H9 (cell line): ENCODE results near the gene PDGFRB. TPM values are rescaled to one million over a fixed set of nuclear protein-coding genes. Genes with fewer than 3 reads are reported as not detected.
A peak's percentile ranks its signal among the peaks of the same experiment; 100 is the strongest.

Source experiments
- DNase-seq: peaks from one replicate; pipeline ENCODE4 v3.0.0-alpha.2; 2017
- H2AFZ ChIP-seq: one replicate; pipeline ENCODE4 v1.6.1; 2013; ENCODE audit warnings: mild to moderate bottlenecking, low read length, control low read depth, moderate library complexity
- H2AK5ac ChIP-seq: 2 replicates; pipeline ENCODE4 v1.6.1; 2013; ENCODE audit warnings: low read length, control low read depth, mixed read lengths; ENCODE audit not compliant: insufficient read length
- H2BK120ac ChIP-seq: one replicate; pipeline ENCODE4 v1.6.1; 2013; ENCODE audit warnings: low read depth, mild to moderate bottlenecking, low read length, control low read depth, inconsistent platforms; ENCODE audit not compliant: poor library complexity, severe bottlenecking
- H2BK12ac ChIP-seq: 2 replicates; pipeline ENCODE4 v1.6.1; 2013; ENCODE audit warnings: low read length, control low read depth, mixed read lengths, low read depth; ENCODE audit not compliant: insufficient read length
- H2BK15ac ChIP-seq: 2 replicates; pipeline ENCODE4 v1.6.1; 2013; ENCODE audit warnings: low read depth, low read length, control low read depth
- H2BK20ac ChIP-seq: one replicate; pipeline ENCODE4 v1.6.1; 2013; ENCODE audit warnings: low read depth, mild to moderate bottlenecking, low read length, control low read depth, inconsistent platforms; ENCODE audit not compliant: poor library complexity, severe bottlenecking
- H2BK5ac ChIP-seq: 2 replicates; pipeline ENCODE4 v1.6.1; 2013; ENCODE audit warnings: low read length, control low read depth, mixed read lengths; ENCODE audit not compliant: insufficient read length
- H3K14ac ChIP-seq: 2 replicates; pipeline ENCODE4 v1.6.1; 2013; ENCODE audit warnings: low read length, control low read depth; ENCODE audit not compliant: insufficient read depth
- H3K18ac ChIP-seq: 2 replicates; pipeline ENCODE4 v1.6.1; 2013; ENCODE audit warnings: low read depth, mild to moderate bottlenecking, mixed read lengths, low read length, control low read depth; ENCODE audit not compliant: insufficient read length
- H3K23ac ChIP-seq: 2 replicates; pipeline ENCODE4 v1.6.1; 2013; ENCODE audit warnings: low read length, control low read depth, mixed read lengths, low read depth; ENCODE audit not compliant: insufficient read length
- H3K23me2 ChIP-seq: 2 replicates; pipeline ENCODE4 v1.6.1; 2013; ENCODE audit warnings: low read depth, mild to moderate bottlenecking, mixed read lengths, low read length, control low read depth; ENCODE audit not compliant: insufficient read length, poor library complexity, severe bottlenecking
- H3K27ac ChIP-seq: 2 replicates; pipeline ENCODE4 v1.5.1; 2013; ENCODE audit warnings: low read length, control low read depth, mixed read lengths, low read depth; ENCODE audit not compliant: insufficient read length
- H3K27me3 ChIP-seq: 2 replicates; pipeline ENCODE4 v1.6.1; 2013; ENCODE audit warnings: low read length, control low read depth, inconsistent platforms; ENCODE audit not compliant: insufficient read depth
- H3K4ac ChIP-seq: 2 replicates; pipeline ENCODE4 v1.6.1; 2013; ENCODE audit warnings: low read depth, mild to moderate bottlenecking, control low read depth, inconsistent platforms, low read length, moderate library complexity
- H3K4me1 ChIP-seq: 2 replicates; pipeline ENCODE4 v1.6.1; 2013; ENCODE audit warnings: low read length, control low read depth, inconsistent platforms; ENCODE audit not compliant: insufficient read depth
- H3K4me2 ChIP-seq: 2 replicates; pipeline ENCODE4 v1.6.1; 2013; ENCODE audit warnings: low read length, control low read depth, mixed read lengths; ENCODE audit not compliant: insufficient read length, insufficient read depth
- H3K56ac ChIP-seq: 2 replicates; pipeline ENCODE4 v1.6.1; 2013; ENCODE audit warnings: low read depth, mild to moderate bottlenecking, mixed read lengths, low read length, control low read depth; ENCODE audit not compliant: insufficient read length
- H3K79me1 ChIP-seq: 2 replicates; pipeline ENCODE4 v1.6.1; 2013; ENCODE audit warnings: low read depth, mild to moderate bottlenecking, moderate library complexity, low read length, control low read depth, inconsistent platforms; ENCODE audit not compliant: insufficient read depth, poor library complexity, severe bottlenecking
- H3K79me2 ChIP-seq: 2 replicates; pipeline ENCODE4 v1.6.1; 2013; ENCODE audit warnings: low read length, control low read depth, inconsistent platforms; ENCODE audit not compliant: insufficient read depth
- H3K9ac ChIP-seq: 2 replicates; pipeline ENCODE4 v1.6.1; 2013; ENCODE audit warnings: low read length, control low read depth, mixed read lengths; ENCODE audit not compliant: insufficient read length; ENCODE audit errors: extremely low read depth
- H3K9me3 ChIP-seq: one replicate; pipeline ENCODE4 v1.6.1; 2013; ENCODE audit warnings: low read depth, low read length, inconsistent platforms; ENCODE audit not compliant: control insufficient read depth
- H3T11ph ChIP-seq: one replicate; pipeline ENCODE4 v1.6.1; 2013; ENCODE audit warnings: mild to moderate bottlenecking, low read length, control low read depth, inconsistent platforms
- H4K20me1 ChIP-seq: one replicate; pipeline ENCODE4 v1.6.1; 2013; ENCODE audit not compliant: control insufficient read depth, insufficient read length, insufficient read depth
- H4K5ac ChIP-seq: 2 replicates; pipeline ENCODE4 v1.6.1; 2013; ENCODE audit warnings: low read depth, mild to moderate bottlenecking, mixed read lengths, low read length, control low read depth; ENCODE audit not compliant: insufficient read length
- H4K8ac ChIP-seq: replicated peaks from 2 replicates; pipeline ENCODE4 v1.6.1; 2013; ENCODE audit warnings: low read length, control low read depth, mixed read lengths, low read depth; ENCODE audit not compliant: insufficient read length
- H4K91ac ChIP-seq: 2 replicates; pipeline ENCODE4 v1.6.1; 2013; ENCODE audit warnings: low read depth, mild to moderate bottlenecking, moderate library complexity, mixed read lengths, low read length, control low read depth; ENCODE audit not compliant: insufficient read length
- H3K27ac Mint-ChIP-seq, 3 experiments: 2 replicates in 2 of 3; 3 replicates in 1 of 3; pipeline ENCODE4 v1.8.0; 2020 to 2021; ENCODE audit warnings: mixed read lengths in 3 of 3, mild to moderate bottlenecking in 1 of 3, moderate library complexity in 1 of 3
- H3K27me3 Mint-ChIP-seq: 2 replicates; pipeline ENCODE4 v1.8.0; 2021; ENCODE audit warnings: low read depth, mild to moderate bottlenecking, moderate library complexity, mixed read lengths
- H3K36me3 Mint-ChIP-seq, 3 experiments: 2 replicates in 2 of 3; 3 replicates in 1 of 3; pipeline ENCODE4 v1.8.0; 2020 to 2021; ENCODE audit warnings: low read depth in 3 of 3, mixed read lengths in 3 of 3; ENCODE audit not compliant: insufficient read depth in 1 of 3
- H3K4me1 Mint-ChIP-seq, 2 experiments: 2 replicates each; pipeline ENCODE4 v1.8.0; 2020; ENCODE audit warnings: mixed read lengths in 2 of 2
- H3K4me3 Mint-ChIP-seq, 2 experiments: 2 replicates in 1 of 2; 3 replicates in 1 of 2; pipeline ENCODE4 v1.8.0; 2020 to 2021; ENCODE audit warnings: mild to moderate bottlenecking in 2 of 2, mixed read lengths in 2 of 2, moderate library complexity in 1 of 2
- H3K9me3 Mint-ChIP-seq, 2 experiments: 2 replicates in 1 of 2; 3 replicates in 1 of 2; pipeline ENCODE4 v1.8.0; 2020; ENCODE audit warnings: mild to moderate bottlenecking in 2 of 2, mixed read lengths in 2 of 2, moderate library complexity in 1 of 2
- CTCF ChIP-seq: fragments of 200-600 bp; sonication (generic); conservative IDR thresholded peaks from 3 replicates; pipeline ENCODE4 v1.8.0; 2021; ENCODE audit warnings: antibody characterized with exemption, mild to moderate bottlenecking
- WGBS: extraction: QIAGEN DNeasy Blood & Tissue Kit; methylation state at CpG from one replicate; pipeline ENCODE4 v1.1.7; 2013; ENCODE audit warnings: missing lambda C conversion rate, low lambda C conversion rate, mixed read lengths; ENCODE audit not compliant: insufficient read length; ENCODE audit errors: extremely low coverage; 5-methylcytosine and 5-hydroxymethylcytosine counted together
- total RNA-seq: library from RNA; stranded (reverse); gene quantifications from 2 replicates; pipeline ENCODE4 v1.2.1, GENCODE V29; 2021

Gene PDGFRB
- total RNA-seq, 1 experiment from 2014 or later = 2.2 TPM

GRCh38 chr5:150065346-150065745, 90.3 kb downstream of the PDGFRB start:
- Histone ChIP-seq H2BK5ac (no peak overlapping the region), H2BK20ac (no peak overlapping the region), H2BK12ac (no peak overlapping the region), H2BK15ac (no peak overlapping the region), H3K4me1 (no peaks in the 10 kb centered on the region), H3K4ac (no peak overlapping the region), H3K14ac (no peak overlapping the region), H3K23ac (no peak overlapping the region), H3K18ac (no peak overlapping the region), H3K79me2 (no peaks in the 10 kb centered on the region), H4K8ac (no peak overlapping the region), H3K23me2 (no peaks in the 10 kb centered on the region), H2AK5ac (no peak overlapping the region), H4K20me1 (no peaks in the 10 kb centered on the region), H3K79me1 (no peaks in the 10 kb centered on the region), H3K56ac (no peak overlapping the region), H2AFZ (no peak overlapping the region), H3K9ac (no peak overlapping the region), H4K91ac (no peak overlapping the region), H3K4me2 (no peak overlapping the region), H4K5ac (no peak overlapping the region), H3K27me3 (no peaks in the 10 kb centered on the region), H3T11ph (no peak overlapping the region), H2BK120ac (no peak overlapping the region), H3K9me3 (no peaks in the 10 kb centered on the region), H3K27ac (no peak overlapping the region)
- Mint-ChIP-seq H3K27me3 (peaks cover 26% of the 10 kb centered on the region), H3K27ac (peak overlapping the region in 1 of 3 experiments; percentile 53; a peak in 1 of 7 replicates), H3K4me1 (peaks cover 5 to 21% of the 10 kb centered on the region in 2 experiments; a peak in 3 of 4 replicates), H3K36me3 (no peaks in the 10 kb centered on the region), H3K4me3 (no peak overlapping the region), H3K9me3 (no peaks in the 10 kb centered on the region; a peak in 1 of 5 replicates)
- 0 out of 3 replicates have a peak, but pooled peaks have one; percentile 15 for TF ChIP-seq CTCF
- no CpG with 5 or more reads among the region's 6 CpGs for WGBS
- no peak for DNase-seq
